Medulla oblongata (tissue), 1 donor: ENCODE measurements around the gene CDC23.
"Not testable (repeated sequence)": the region's sequence is repeated elsewhere in the genome, so short reads cannot be mapped to it uniquely, and the experiment has no call there.

Experiments used
- DNase-seq: peaks from one replicate; pipeline ENCODE4 v3.0.0-alpha.2; 2015; ENCODE audit errors: extremely low spot score

CDC23 gene, protein sequence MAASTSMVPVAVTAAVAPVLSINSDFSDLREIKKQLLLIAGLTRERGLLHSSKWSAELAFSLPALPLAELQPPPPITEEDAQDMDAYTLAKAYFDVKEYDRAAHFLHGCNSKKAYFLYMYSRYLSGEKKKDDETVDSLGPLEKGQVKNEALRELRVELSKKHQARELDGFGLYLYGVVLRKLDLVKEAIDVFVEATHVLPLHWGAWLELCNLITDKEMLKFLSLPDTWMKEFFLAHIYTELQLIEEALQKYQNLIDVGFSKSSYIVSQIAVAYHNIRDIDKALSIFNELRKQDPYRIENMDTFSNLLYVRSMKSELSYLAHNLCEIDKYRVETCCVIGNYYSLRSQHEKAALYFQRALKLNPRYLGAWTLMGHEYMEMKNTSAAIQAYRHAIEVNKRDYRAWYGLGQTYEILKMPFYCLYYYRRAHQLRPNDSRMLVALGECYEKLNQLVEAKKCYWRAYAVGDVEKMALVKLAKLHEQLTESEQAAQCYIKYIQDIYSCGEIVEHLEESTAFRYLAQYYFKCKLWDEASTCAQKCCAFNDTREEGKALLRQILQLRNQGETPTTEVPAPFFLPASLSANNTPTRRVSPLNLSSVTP

GRCh38 chr5:138213161-138214029 is at the start of gene CDC23:
Gene CDC23, minus strand, starts transcription at chr5:138213323. Its CDS starts 11 bp downstream, at chr5:138213312.
- peak; percentile 99 for DNase-seq

GRCh38 chr5:138258704-138259292 is 45.7 kb upstream of the CDC23 start:
- no peak for DNase-seq

GRCh38 chr5:138257583-138257982 is 44.5 kb upstream of the CDC23 start:
- no peak for DNase-seq

GRCh38 chr5:138252944-138253343 is 39.8 kb upstream of the CDC23 start:
- DNase-seq = no peak

DNA sequence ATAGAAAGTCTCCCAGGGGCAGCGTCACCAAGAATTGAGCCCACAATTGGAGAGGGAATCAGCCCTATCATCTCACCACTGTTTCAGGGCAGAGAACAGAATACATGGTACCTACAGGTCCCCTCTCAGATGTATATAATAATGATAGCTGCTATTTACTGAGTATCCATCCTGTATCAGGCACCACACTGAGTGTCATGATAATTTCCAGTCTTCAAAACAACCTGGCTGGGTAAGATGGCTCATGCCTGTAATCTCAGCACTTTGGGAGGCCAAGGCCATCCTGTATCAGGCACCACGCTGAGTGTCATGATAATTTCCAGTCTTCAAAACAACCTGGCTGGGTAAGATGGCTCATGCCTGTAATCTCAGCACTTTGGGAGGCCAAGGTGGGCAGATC is 34.7 kb upstream of the CDC23 start:
- not testable (repeated sequence) for DNase-seq

DNA sequence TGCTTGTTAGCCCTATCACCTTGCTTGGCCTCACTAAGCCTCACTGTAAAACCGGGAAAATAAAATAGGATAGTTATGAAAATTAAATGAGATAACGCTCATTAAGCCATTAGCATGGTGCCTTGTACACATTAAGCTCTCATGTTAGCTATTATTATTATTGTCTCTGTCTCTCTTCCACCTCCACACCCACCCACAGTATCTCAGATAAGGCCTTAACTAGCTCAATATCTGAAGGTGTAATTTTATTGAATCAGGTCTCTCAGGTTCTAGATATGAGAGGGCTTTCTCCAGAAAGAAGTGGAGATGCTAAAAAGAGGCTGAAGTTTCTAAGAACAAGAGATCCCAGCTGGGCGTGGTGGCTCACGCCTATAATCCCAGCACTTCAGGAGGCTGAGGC is 33.7 kb upstream of the CDC23 start:
- no peak for DNase-seq

GRCh38 chr5:138246334-138246733 is 33.2 kb upstream of the CDC23 start:
- DNase-seq = no peak

GRCh38 chr5:138245717-138246116 is 32.6 kb upstream of the CDC23 start:
- DNase-seq = no peak

DNA sequence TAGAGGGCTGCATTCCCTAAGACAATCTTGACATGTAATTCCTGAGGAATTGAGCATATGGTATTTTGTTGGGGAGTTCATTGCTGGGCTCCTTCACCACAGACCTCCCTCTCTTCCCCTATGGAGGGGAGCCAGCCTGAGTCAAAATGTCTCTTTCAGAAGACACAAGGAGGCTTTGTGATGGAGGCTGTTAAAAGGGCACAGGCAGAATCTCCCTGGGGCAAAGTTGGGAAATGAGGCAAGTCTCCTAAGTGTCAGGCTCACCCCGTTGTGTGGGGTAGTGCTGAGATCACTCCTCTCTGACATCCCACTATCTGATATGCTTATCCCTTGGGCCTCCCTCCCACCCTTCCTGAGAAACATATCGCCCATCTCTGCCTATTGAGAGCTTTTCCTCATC is 30.7 kb upstream of the CDC23 start:
- peak; percentile 38 for DNase-seq

DNA sequence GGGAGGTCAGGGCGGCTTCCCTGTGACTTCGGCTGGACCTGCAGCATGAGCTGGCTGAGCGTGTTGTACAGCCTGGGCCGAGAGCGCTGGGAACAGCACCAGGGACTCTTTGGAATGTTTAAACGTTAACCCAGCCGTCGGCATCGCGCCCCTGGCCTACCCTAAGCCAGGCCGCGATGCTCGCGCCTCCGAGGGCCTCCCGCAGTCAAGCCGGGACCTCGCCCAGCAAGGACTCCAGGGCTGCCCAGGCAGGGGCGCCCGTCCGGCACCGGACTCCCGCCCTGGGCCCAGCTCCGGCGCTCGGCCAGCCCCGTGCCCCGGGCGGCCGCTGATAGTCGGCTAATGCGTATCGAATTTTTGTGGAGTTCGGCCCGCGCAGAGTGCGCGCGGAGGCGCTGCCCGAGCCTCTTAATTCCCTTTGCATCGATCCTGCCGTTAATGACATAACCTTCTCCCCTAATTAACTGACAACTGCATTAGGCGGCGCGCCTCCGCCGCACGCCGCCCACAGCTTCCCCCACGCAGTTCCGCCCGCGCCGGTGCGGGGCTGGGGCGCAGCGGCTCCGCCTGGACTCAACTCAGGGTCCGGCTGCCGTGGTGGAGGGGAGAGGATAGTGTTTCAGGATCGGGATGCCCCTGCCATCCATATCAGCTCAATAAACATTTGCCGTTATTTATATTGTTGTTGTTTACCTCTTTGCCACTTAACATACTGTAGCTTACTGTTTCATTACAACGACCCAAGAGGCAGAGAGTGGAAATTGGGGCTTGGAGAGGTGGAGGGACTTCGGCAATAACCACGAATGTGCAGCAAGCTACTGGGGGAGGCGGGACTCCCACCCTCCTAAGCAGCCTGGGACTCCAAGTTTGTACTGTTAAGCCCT is 28.8 kb upstream of the CDC23 start:
- no peak for DNase-seq

DNA sequence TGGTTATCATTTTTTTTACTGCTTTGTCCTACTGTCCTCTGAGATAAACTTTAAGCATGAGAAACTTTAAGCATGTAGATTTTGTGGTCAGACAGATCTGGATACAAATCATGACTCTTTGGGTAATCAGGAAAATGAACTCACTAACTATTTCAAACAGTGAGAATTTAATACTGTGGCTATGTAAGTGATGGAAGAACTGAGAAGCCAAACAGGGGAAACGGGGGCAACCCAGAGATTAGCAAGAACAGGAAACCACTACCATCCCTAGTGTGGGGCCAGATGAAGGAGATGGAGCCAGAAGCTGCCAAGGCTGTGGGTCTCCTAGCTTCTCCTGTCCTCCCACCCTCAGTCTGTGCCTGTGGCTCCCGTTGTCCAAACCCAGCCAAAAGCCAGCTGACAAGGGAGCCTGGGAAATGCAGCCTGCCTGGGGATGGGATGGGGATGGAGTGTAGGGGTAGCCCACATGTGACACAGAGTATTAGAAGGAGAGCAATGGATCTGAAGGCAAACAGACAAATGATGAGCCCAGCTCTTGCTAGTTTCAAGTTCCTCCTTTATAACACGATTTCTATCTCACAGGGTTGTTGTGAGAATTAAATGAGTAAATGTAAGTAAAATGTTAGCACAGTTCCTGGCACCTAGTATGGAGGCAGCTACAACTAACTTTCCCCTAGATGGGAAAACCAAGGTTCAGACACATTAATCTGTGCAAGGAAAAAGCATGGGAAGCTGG is 27.7 kb upstream of the CDC23 start:
- DNase-seq = no peak

GRCh38 chr5:138238034-138238433 is 24.9 kb upstream of the CDC23 start:
- DNase-seq = no peak

DNA sequence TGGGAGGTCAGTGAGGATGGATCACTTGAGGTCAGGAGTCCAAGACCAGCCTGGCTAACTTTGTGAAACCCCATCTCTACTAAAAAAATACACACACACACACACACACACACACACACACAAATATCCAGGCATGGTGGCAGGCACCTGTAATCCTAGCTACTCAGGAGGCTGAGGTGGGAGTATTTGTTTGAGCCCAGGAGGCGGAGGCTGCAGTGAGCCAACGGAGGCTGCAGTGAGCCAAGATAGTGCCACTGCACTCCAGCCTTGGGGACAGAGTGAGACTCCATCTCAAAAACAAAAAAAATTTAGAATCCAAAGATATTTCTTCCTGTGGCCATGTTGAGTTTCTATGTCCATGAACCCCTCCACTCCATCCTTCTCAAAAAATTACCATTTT is 21.5 kb upstream of the CDC23 start:
- DNase-seq = no peak

GRCh38 chr5:138233280-138233679 is 20.2 kb upstream of the CDC23 start:
- no peak for DNase-seq

GRCh38 chr5:138230981-138231589 is 18.0 kb upstream of the CDC23 start:
- no peak for DNase-seq

- DNase-seq = no peak
Measured at GRCh38 chr5:138230261-138230660, 17.1 kb upstream of the CDC23 start.

- DNase-seq = no peak
Measured at GRCh38 chr5:138229387-138229786, 16.3 kb upstream of the CDC23 start.

DNA sequence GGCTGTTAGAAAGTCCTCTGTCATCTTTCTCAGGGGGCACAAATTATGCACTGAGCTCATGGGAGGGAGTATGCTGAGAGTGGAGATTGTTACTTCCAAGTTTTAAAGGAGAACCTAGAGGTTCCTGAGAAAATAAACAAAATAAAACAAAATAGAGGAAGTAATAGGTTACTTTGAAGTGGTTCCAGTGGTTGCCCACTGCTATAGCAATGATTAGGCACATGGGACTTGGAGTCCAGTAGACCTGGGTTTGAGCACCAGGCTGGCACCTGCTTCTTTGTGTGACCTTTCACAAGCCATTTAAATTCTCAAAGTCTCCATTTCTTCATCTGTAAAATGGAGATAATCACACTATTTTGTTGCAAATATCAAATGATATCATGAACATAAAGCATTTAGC is 13.8 kb upstream of the CDC23 start:
- no peak for DNase-seq

GRCh38 chr5:138224712-138225111 is 11.6 kb upstream of the CDC23 start:
- DNase-seq = no peak

DNA sequence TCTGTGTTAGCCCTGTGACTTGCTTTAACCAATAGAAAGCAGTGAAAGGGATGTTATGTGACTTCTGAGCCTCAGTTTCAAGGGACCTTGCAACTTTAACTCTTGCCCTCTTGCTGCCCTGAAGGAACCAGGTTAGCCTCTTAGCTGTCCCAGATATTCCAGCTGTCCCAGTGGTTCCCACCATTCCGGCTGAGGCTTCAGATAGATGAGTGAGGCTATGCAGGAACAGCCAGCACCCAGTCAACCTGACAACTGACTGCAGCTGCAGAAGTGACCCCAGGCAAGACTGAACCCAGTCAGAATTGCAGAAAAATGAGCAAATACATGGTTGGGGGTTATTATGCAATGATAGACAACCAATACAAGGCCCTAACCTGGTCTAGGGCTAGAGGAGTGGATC is 10.4 kb upstream of the CDC23 start:
- no peak for DNase-seq
